Measurements from ENCODE around the gene CDKL4. TPM values are rescaled to one million over a fixed set of nuclear protein-coding genes. Genes with fewer than 3 reads are reported as not detected.
A peak's percentile ranks its signal among the peaks of the same experiment; 100 is the strongest.

The CDKL4 gene
- total RNA-seq, 4 donors from 2014 or later = 0.34 to 2.5 (median 0.96) TPM

- DNase-seq = peak in 1 of 2 donors; percentile 5
- Histone ChIP-seq H3K27me3 (no peaks in the 10 kb centered on the region), H3K9me3 (no peaks in the 10 kb centered on the region), H3K4me1 (peaks cover 4% of the 10 kb centered on the region in 2 donors), H3K4me3 (replicated peaks in 1 of 3) (no peak overlapping the region), H3K36me3 (no peaks in the 10 kb centered on the region), H3K27ac (no peak overlapping the region)
- 82 to 98% methylated on average over 1 of the region's 1 CpG for WGBS, 2 donors
- TF ChIP-seq CTCF (IDR thresholded peaks at IDR 0.05) (no peak), POLR2A (IDR thresholded peaks at IDR 0.05) (no peak)
- intact Hi-C loops (cut with DNase I) = loop anchor here (10.0 kb wide), 1 partner anchor 54 kb away; no protein-coding TSS in a partner anchor
These were observed 114.8 kb downstream of the CDKL4 start for GRCh38 chr2:39128919-39129391.

- intact Hi-C loops (cut with DNase I) = loop anchor here (10.0 kb wide), 1 partner anchor 53 kb away; no protein-coding TSS in a partner anchor
- Histone ChIP-seq H3K4me1 (peaks cover 8 to 13% of the 10 kb centered on the region in 2 donors), H3K27ac (no peak overlapping the region), H3K36me3 (no peaks in the 10 kb centered on the region), H3K27me3 (no peaks in the 10 kb centered on the region), H3K9me3 (no peaks in the 10 kb centered on the region), H3K4me3 (replicated peaks in 1 of 3) (no peak overlapping the region)
- WGBS, 2 donors = 82 to 83% methylated on average over 1 of the region's 1 CpG
- TF ChIP-seq CTCF (IDR thresholded peaks at IDR 0.05) (no peak), POLR2A (IDR thresholded peaks at IDR 0.05) (no peak)
- DNase-seq = no peak
These were observed 115.8 kb downstream of the CDKL4 start for GRCh38 chr2:39127973-39128372.

Small RNAs within 50 kb of the gene (small RNA-seq; reads per million reads assigned to genes)
- gene RF00019 (not detected), gene RF00272 (not detected)

Other genes starting within 250 kb of the CDKL4 start
- 10 to 100 TPM; 55.9 to 80.8 (median 63.2) TPM for gene SOS1, start 122.9 kb downstream of the CDKL4 start, total RNA-seq
- 10 to 100 TPM; 60.6 to 86.6 (median 75.6) TPM for gene MAP4K3, start 193.3 kb upstream of the CDKL4 start, total RNA-seq

Measured in thyroid gland (tissue), 4 donors.